Mucosa of rectum (tissue), 2 donors: ENCODE data around the gene TREML4.
A peak's percentile ranks its signal among the peaks of the same experiment; 100 is the strongest.

Source experiments
- H3K27ac ChIP-seq, 2 donors: one replicate each; pipeline ENCODE4 v1.7.0; 2013; ENCODE audit warnings: inconsistent platforms in 2 of 2, low read depth in 2 of 2, low read length in 2 of 2
- H3K27me3 ChIP-seq, 2 donors: one replicate each; pipeline ENCODE4 v1.7.0; 2013; ENCODE audit warnings: low read length in 2 of 2; ENCODE audit not compliant: control insufficient read depth in 2 of 2, insufficient read depth in 2 of 2
- H3K36me3 ChIP-seq, 2 donors: one replicate each; pipeline ENCODE4 v1.7.0; 2013; ENCODE audit warnings: low read length in 2 of 2; ENCODE audit not compliant: control insufficient read depth in 2 of 2, insufficient read depth in 2 of 2
- H3K4me1 ChIP-seq, 2 donors: one replicate each; pipeline ENCODE4 v1.7.0; 2013; ENCODE audit warnings: low read length in 2 of 2, mild to moderate bottlenecking in 1 of 2; ENCODE audit not compliant: control insufficient read depth in 2 of 2, insufficient read depth in 2 of 2
- H3K4me3 ChIP-seq, 2 donors: one replicate each; pipeline ENCODE4 v1.7.0; 2013; ENCODE audit warnings: low read length in 2 of 2
- H3K9ac ChIP-seq, 2 donors: one replicate each; pipeline ENCODE4 v1.7.0; 2013; ENCODE audit warnings: low read length in 2 of 2, low read depth in 1 of 2, mild to moderate bottlenecking in 1 of 2
- H3K9me3 ChIP-seq, 2 donors: one replicate each; pipeline ENCODE4 v1.7.0; 2013; ENCODE audit warnings: low read length in 2 of 2; ENCODE audit not compliant: control insufficient read depth in 2 of 2
- donor health status: healthy.
- donor health status: Normal muscosa, but diverticular disease.

The TREML4 gene

DNA sequence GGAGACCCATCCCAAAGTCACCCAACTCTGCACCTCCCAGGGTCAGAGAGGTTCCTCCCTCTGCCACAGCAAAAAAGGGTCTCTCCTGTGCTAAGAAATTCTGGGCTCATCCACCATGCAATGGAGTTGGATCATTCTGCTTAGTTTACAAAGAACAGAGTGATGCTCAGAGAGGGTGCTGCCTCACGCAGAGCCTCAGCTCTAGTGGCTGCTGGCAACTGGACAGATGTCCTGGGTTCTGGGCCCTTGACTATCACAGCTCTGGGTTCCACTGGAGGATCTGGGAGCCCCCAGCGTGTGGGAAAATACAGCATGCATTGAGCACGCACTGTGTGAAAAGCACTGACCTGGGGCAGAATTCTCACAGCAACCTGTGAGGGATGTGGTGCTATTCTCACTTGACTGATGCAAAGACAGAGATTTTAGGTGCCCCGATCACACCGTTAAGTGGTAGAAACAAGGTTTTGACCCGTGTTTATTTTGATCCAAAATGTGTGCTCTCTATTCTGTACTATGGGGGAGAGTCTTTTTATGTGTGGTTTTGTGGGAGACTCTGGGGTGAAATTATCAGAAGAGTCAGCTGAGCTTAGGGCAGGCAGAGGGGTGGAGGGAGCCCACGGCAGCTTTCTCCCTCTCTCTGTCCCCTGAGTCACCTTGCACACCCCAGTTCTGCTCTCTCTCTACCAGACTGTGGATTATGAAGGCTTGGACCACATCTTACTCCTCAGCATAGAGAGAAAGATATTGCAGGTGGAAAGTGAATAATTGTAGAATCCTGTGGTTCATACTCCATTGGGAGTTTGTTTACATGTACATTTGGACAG is 19.9 kb downstream of the TREML4 start:
- Histone ChIP-seq H3K4me3 (no peak overlapping the region), H3K4me1 (no peaks in the 10 kb centered on the region), H3K27me3 (no peaks in the 10 kb centered on the region), H3K9ac (no peak overlapping the region), H3K27ac (no peak overlapping the region), H3K9me3 (no peaks in the 10 kb centered on the region), H3K36me3 (no peaks in the 10 kb centered on the region)

DNA sequence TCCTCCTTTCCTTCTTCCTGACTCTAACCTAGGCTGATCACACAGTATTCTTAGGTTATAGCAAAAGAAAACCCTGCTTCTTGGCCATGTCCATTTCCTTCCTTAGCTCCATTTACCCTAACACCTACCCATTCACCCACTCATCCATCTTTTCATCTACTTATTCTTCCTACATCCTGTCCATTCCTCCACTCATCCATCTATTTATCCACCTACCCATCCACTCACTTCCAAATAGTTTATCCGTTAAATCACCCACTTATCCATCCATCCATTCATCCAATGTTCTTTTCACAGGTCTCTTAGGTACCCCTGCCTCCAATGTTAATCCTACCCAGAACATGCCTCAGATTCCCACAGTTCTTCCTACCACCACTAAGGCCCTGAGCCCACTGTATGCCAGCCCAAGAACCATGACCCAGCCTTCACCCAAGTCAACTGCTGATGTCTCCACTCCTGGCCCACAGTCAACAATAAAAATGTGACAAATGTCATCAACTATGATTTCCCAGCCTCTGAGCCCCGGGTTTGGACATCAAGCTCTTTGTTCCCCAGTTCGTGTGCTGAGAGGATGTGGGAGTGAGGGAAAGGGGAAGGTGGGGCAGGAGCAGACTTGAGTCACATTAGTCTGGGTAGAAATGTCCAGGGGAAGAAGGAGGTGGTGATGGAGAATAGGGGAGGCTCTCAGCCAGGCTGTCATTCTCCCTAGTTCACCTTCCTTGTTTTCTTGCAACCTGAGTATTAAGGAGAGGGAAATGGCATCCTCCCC is 24.4 kb downstream of the TREML4 start:
- no peak overlapping the region for H3K27ac ChIP-seq
- no peaks in the 10 kb centered on the region for H3K27me3 ChIP-seq
- H3K4me3 ChIP-seq, result no peak overlapping the region
- H3K9me3 ChIP-seq, result no peaks in the 10 kb centered on the region
- peaks cover 0 to 5% of the 10 kb centered on the region in 2 donors for H3K4me1 ChIP-seq
- no peak overlapping the region for H3K9ac ChIP-seq
- H3K36me3 ChIP-seq, result no peaks in the 10 kb centered on the region

DNA sequence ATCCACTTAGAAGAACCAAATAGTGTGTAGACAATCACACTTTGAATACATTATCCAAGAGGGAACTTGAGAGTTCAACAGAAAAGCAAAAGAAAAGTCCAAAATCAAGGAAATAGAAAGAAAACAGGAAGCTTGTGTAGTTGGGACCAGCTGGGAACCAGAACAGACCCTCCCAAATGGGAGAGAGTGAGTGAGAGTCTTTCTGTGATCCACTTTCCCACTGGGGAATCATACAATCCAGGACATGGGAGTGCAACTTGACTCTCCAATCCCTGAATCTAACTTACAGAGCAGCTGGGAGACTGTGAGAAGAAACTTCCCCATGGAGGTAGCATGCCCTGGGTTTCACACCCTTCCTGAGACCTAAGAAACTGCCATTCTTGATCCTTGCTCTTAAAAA is 27.0 kb downstream of the TREML4 start:
- no peaks in the 10 kb centered on the region for H3K9me3 ChIP-seq
- peak overlapping the region in 1 of 2 donors; percentile 56 for H3K27ac ChIP-seq
- H3K36me3 ChIP-seq, result no peaks in the 10 kb centered on the region
- no peak overlapping the region for H3K4me3 ChIP-seq
- H3K27me3 ChIP-seq, result no peaks in the 10 kb centered on the region
- H3K9ac ChIP-seq, result no peak overlapping the region
- H3K4me1 ChIP-seq, result peaks cover 0 to 5% of the 10 kb centered on the region in 2 donors

- H3K27ac ChIP-seq, result peak overlapping the region; percentile 11 to 56
Observed at GRCh38 chr6:41255638-41256246, 27.6 kb downstream of the TREML4 start.

DNA sequence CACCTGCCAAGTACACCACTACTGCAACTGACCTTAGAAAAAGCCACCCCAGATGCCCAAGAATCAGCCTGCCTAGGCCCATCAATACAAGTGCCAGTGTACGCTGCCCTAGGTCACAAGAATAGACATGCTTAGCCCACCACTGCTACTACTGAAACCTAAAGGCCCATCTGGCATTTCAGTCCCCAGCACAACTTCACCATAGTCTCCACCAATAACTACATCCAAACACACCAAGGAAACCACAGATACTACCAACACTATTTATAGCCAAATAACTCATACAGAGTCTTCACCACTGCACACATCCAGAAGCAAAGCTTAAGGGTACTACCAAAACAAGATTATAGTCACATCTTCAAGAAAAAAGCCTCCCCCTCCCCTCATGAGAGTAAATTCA is 28.2 kb downstream of the TREML4 start:
- Histone ChIP-seq H3K27me3 (no peaks in the 10 kb centered on the region), H3K4me3 (no peak overlapping the region), H3K27ac (peak overlapping the region in 1 of 2 donors; percentile 56), H3K9me3 (no peaks in the 10 kb centered on the region), H3K36me3 (no peaks in the 10 kb centered on the region), H3K4me1 (peaks cover 0 to 5% of the 10 kb centered on the region in 2 donors), H3K9ac (no peak overlapping the region)

More at GRCh38 chr6:41255638-41256246, 27.6 kb downstream of the TREML4 start:
- Histone ChIP-seq H3K9me3 (no peaks in the 10 kb centered on the region), H3K9ac (no peak overlapping the region), H3K4me3 (no peak overlapping the region), H3K27me3 (no peaks in the 10 kb centered on the region), H3K36me3 (no peaks in the 10 kb centered on the region), H3K4me1 (peaks cover 0 to 5% of the 10 kb centered on the region in 2 donors)

- Histone ChIP-seq H3K4me3 (no peak overlapping the region), H3K27me3 (no peaks in the 10 kb centered on the region), H3K9me3 (no peaks in the 10 kb centered on the region), H3K9ac (no peak overlapping the region), H3K36me3 (no peaks in the 10 kb centered on the region), H3K27ac (no peak overlapping the region), H3K4me1 (peaks cover 0 to 5% of the 10 kb centered on the region in 2 donors)
Observed at GRCh38 chr6:41257369-41258195, 29.4 kb downstream of the TREML4 start.

DNA sequence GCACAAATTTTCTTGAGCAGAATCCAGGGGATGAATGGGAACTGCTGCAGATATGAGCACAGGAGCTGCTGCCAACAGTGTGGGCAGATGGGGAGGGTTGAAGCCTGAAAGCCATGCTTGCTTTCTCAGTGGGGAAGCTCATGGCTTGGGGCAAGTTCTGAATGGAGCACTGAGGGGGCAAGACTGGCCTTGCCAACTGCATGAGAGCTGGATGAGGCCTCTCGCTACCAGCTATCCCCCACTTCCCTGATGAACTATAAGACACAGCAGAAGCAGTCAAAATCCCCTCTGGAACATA is 30.0 kb downstream of the TREML4 start:
- H3K9me3 ChIP-seq, result no peaks in the 10 kb centered on the region
- H3K27ac ChIP-seq, result no peak overlapping the region
- H3K27me3 ChIP-seq, result no peaks in the 10 kb centered on the region
- H3K36me3 ChIP-seq, result no peaks in the 10 kb centered on the region
- peaks cover 0 to 5% of the 10 kb centered on the region in 2 donors for H3K4me1 ChIP-seq
- H3K9ac ChIP-seq, result no peak overlapping the region
- H3K4me3 ChIP-seq, result no peak overlapping the region

GRCh38 chr6:41262401-41262800 is 34.3 kb downstream of the TREML4 start:
- H3K27me3 ChIP-seq, result no peaks in the 10 kb centered on the region
- no peaks in the 10 kb centered on the region for H3K36me3 ChIP-seq
- H3K4me1 ChIP-seq, result no peaks in the 10 kb centered on the region
- H3K27ac ChIP-seq, result no peak overlapping the region
- peaks cover 0 to 3% of the 10 kb centered on the region in 2 donors for H3K9me3 ChIP-seq
- no peak overlapping the region for H3K4me3 ChIP-seq
- H3K9ac ChIP-seq, result no peak overlapping the region

- Histone ChIP-seq H3K27ac (no peak overlapping the region), H3K4me1 (no peaks in the 10 kb centered on the region), H3K9me3 (peaks cover 0 to 3% of the 10 kb centered on the region in 2 donors), H3K36me3 (no peaks in the 10 kb centered on the region), H3K27me3 (no peaks in the 10 kb centered on the region), H3K4me3 (no peak overlapping the region), H3K9ac (no peak overlapping the region)
Observed at GRCh38 chr6:41263267-41263666, 35.1 kb downstream of the TREML4 start.
